Measurements from ENCODE around the gene BARHL1.

Gene BARHL1

GRCh38 chr9:132631280-132631679 lies 48.9 kb downstream of the BARHL1 start:
- H3K27ac ChIP-seq (ENCODE audit: extremely low read depth, low read depth, low read length): no peak overlapping the region
- ChIA-PET POLR2A (no interaction called here), CTCF (no interaction called here)
- no peaks in the 10 kb centered on the region for H3K4me1 ChIP-seq (ENCODE audit: control insufficient read depth, insufficient read depth, low read length)
- TF ChIP-seq ZBTB11 (tag by site-specific recombination; conservative IDR thresholded peaks at IDR 0.05; ENCODE audit: low read depth) (no peak), ZNF426 (tag by site-specific recombination; IDR thresholded peaks at IDR 0.05) (no peak), ZBTB6 (tag by site-specific recombination; IDR thresholded peaks at IDR 0.05) (no peak), ZNF214 (tag by site-specific recombination; IDR thresholded peaks at IDR 0.05; ENCODE audit: borderline replicate concordance) (no peak), ZNF473 (tag by site-specific recombination; IDR thresholded peaks at IDR 0.05) (no peak)
- H3K36me3 ChIP-seq (ENCODE audit: control insufficient read depth in 2 of 2, insufficient read depth in 1 of 2, low read length in 2 of 2): peaks cover 0 to 55% of the 10 kb centered on the region in 2 experiments; a peak in 1 of 3 replicates
- no peak overlapping the region for H3K4me3 ChIP-seq (ENCODE audit: low read depth, low read length)
- H3K9me3 ChIP-seq (ENCODE audit: control insufficient read depth, insufficient read depth, low read depth, low read length): no peaks in the 10 kb centered on the region

- no peaks in the 10 kb centered on the region for H3K4me1 ChIP-seq (ENCODE audit: control insufficient read depth, insufficient read depth, low read length)
- H3K36me3 ChIP-seq (ENCODE audit: control insufficient read depth in 2 of 2, insufficient read depth in 1 of 2, low read length in 2 of 2): peaks cover 0 to 56% of the 10 kb centered on the region in 2 experiments; a peak in 1 of 3 replicates
- no peak overlapping the region for H3K4me3 ChIP-seq (ENCODE audit: low read depth, low read length)
- ChIA-PET POLR2A (no interaction called here), CTCF (interaction anchor here (0.6 kb wide), 1 partner anchor 16 kb away, joined by 3 read pairs; no protein-coding TSS in a partner anchor)
- H3K9me3 ChIP-seq (ENCODE audit: control insufficient read depth, insufficient read depth, low read depth, low read length): no peaks in the 10 kb centered on the region
- no peak overlapping the region for H3K27ac ChIP-seq (ENCODE audit: extremely low read depth, low read depth, low read length)
- TF ChIP-seq RBAK (tag by site-specific recombination; IDR thresholded peaks at IDR 0.05): no peak
- no peak for TF ChIP-seq ZNF560 (tag by site-specific recombination; IDR thresholded peaks at IDR 0.05; ENCODE audit: borderline replicate concordance)
- TF ChIP-seq ZXDB (tag by site-specific recombination; IDR thresholded peaks at IDR 0.05): no peak
- TF ChIP-seq SETDB1 (IDR thresholded peaks at IDR 0.05; ENCODE audit: insufficient read length, low read length): no peak
- no peak for TF ChIP-seq HOXC10 (CRISPR knock-in tag; IDR thresholded peaks at IDR 0.05)
- TF ChIP-seq SALL2 (tag by site-specific recombination; IDR thresholded peaks at IDR 0.05; ENCODE audit: borderline replicate concordance): no peak
- TF ChIP-seq ZBTB7A (tag by site-specific recombination; IDR thresholded peaks at IDR 0.05; ENCODE audit: low read depth): no peak
- TF ChIP-seq GLI4 (tag by site-specific recombination; IDR thresholded peaks at IDR 0.05): no peak
- TF ChIP-seq MZF1 (tag by site-specific recombination; IDR thresholded peaks at IDR 0.05; ENCODE audit: borderline replicate concordance): no peak
- no peak for TF ChIP-seq FEZF1 (tag by site-specific recombination; IDR thresholded peaks at IDR 0.05)
- TF ChIP-seq ZSCAN23 (tag by site-specific recombination; IDR thresholded peaks at IDR 0.05): no peak
- TF ChIP-seq ZNF48 (tag by site-specific recombination; IDR thresholded peaks at IDR 0.05): no peak
- TF ChIP-seq ZBTB11 (tag by site-specific recombination; conservative IDR thresholded peaks at IDR 0.05; ENCODE audit: low read depth): no peak
- TF ChIP-seq ZNF18 (tag by site-specific recombination; IDR thresholded peaks at IDR 0.05): no peak
- TF ChIP-seq ZNF514 (tag by site-specific recombination; IDR thresholded peaks at IDR 0.05): no peak
- TF ChIP-seq KLF16 (tag by site-specific recombination; IDR thresholded peaks at IDR 0.05): no peak
- no peak for TF ChIP-seq ZNF544 (tag by site-specific recombination; IDR thresholded peaks at IDR 0.05)
- TF ChIP-seq EGR2 (tag by site-specific recombination; IDR thresholded peaks at IDR 0.05; ENCODE audit: low read depth): no peak
Observed at GRCh38 chr9:132631685-132632084, 49.3 kb downstream of the BARHL1 start.
